Measurements from ENCODE around the gene KIF1B. TPM values are rescaled to one million over a fixed set of nuclear protein-coding genes. Genes with fewer than 3 reads are reported as not detected.

Gene KIF1B
- total and polyA plus RNA-seq, 2 donors (not counting 1 experiment from before 2014, with no cell fraction given) = 3.5 to 16.4 TPM

DNA sequence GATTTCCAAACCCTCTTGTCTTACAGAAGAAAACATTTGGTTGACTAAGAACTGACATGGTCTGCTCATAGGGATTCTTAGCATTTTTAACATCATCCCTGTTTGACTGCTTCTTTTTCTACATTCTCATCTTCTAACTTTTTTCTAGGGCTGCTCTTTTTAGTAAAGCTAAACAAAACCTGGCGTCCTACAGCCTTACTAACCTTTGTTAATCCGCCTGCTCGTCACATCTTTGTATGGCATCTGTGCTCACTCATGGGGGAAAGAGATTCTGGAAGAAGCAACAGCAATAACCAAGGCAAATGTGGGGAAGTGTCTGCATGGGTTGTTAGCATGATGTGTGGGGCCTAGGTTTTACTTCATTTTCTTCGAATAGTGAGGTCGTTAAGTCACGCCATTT, 92.0 kb downstream of the KIF1B start:
- Histone ChIP-seq H3K79me2 (ENCODE audit: control insufficient read depth, insufficient read depth, low read length) (no peaks in the 10 kb centered on the region), H3K9me3 (ENCODE audit: control extremely low read depth in 1 of 3, control insufficient read depth in 2 of 3, insufficient read depth in 1 of 3, low read length in 2 of 3) (no peaks in the 10 kb centered on the region), H3K9ac (ENCODE audit: low read length) (no peak overlapping the region), H4K20me1 (ENCODE audit: control insufficient read depth, insufficient read depth, low read length, poor library complexity, severe bottlenecking) (no peaks in the 10 kb centered on the region), H2AFZ (ENCODE audit: insufficient read depth, low read depth, low read length, poor library complexity, severe bottlenecking) (no peak overlapping the region), H3K27me3 (replicated peaks in 1 of 4; ENCODE audit: control extremely low read depth in 1 of 4, control insufficient read depth in 3 of 4, insufficient read depth in 4 of 4, low read length in 3 of 4) (no peaks in the 10 kb centered on the region), H3K4me3 (ENCODE audit: control extremely low read depth in 1 of 5, extremely low read depth in 1 of 5, insufficient read depth in 1 of 5, low read depth in 2 of 5, low read length in 4 of 5) (no peak overlapping the region), H3K36me3 (replicated peaks in 1 of 2; ENCODE audit: control extremely low read depth in 1 of 2, control insufficient read depth in 1 of 2, extremely low read depth in 1 of 2, insufficient read depth in 2 of 2, low read length in 1 of 2) (peaks cover 0 to 5% of the 10 kb centered on the region in 2 experiments), H3K4me2 (replicated peaks; ENCODE audit: low read depth, low read length, poor library complexity, severe bottlenecking) (no peak overlapping the region), H3K27ac (ENCODE audit: low read length in 2 of 2) (no peak overlapping the region), H3K4me1 (ENCODE audit: control insufficient read depth in 2 of 2, insufficient read depth in 2 of 2, low read length in 2 of 2) (peaks cover 0 to 2% of the 10 kb centered on the region in 2 donors)
- intact Hi-C loops (cut with micrococcal nuclease) = no loop called here
- Mint-ChIP-seq H3K4me1 (peaks cover 3% of the 10 kb centered on the region), H3K9me3 (ENCODE audit: insufficient read depth) (no peaks in the 10 kb centered on the region), H3K27me3 (no peaks in the 10 kb centered on the region), H3K27ac (no peak overlapping the region), H3K4me3 (no peak overlapping the region)
- TF ChIP-seq, protein P1, sequence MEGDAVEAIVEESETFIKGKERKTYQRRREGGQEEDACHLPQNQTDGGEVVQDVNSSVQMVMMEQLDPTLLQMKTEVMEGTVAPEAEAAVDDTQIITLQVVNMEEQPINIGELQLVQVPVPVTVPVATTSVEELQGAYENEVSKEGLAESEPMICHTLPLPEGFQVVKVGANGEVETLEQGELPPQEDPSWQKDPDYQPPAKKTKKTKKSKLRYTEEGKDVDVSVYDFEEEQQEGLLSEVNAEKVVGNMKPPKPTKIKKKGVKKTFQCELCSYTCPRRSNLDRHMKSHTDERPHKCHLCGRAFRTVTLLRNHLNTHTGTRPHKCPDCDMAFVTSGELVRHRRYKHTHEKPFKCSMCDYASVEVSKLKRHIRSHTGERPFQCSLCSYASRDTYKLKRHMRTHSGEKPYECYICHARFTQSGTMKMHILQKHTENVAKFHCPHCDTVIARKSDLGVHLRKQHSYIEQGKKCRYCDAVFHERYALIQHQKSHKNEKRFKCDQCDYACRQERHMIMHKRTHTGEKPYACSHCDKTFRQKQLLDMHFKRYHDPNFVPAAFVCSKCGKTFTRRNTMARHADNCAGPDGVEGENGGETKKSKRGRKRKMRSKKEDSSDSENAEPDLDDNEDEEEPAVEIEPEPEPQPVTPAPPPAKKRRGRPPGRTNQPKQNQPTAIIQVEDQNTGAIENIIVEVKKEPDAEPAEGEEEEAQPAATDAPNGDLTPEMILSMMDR (IDR thresholded peaks at IDR 0.05) = no peak
- no peak for TF ChIP-seq EZH2 (IDR thresholded peaks at IDR 0.05; ENCODE audit: borderline replicate concordance, insufficient read depth, low read depth, low read length, poor library complexity, severe bottlenecking)
- ChIA-PET CTCF (no interaction called here), POLR2A (no interaction called here)
- 100% methylated on average over 3 of the region's 6 CpGs for WGBS (ENCODE audit: insufficient coverage)
- ATAC-seq (ENCODE audit: low read depth) (no peak), DNase-seq (no peak)

DNA sequence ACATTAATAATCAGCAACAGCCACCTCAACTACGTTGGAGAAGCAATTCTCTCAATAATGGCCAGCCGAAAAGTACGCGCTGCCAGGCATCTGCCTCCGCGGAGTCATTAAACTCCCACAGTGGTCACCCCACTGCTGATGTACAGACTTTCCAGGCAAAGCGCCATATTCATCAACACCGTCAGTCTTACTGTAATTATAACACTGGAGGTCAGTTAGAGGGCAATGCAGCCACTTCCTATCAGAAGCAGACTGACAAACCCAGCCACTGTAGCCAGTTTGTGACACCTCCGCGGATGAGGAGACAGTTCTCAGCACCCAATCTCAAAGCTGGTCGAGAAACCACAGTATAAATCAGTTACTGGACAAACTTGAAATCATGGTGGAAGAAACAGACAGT, 93.9 kb downstream of the KIF1B start:
- WGBS (ENCODE audit: insufficient coverage) = 95% methylated on average over 8 of the region's 11 CpGs
- DNase-seq (no peak), ATAC-seq (ENCODE audit: low read depth) (no peak)
- Histone ChIP-seq H3K27me3 (replicated peaks in 1 of 4; ENCODE audit: control extremely low read depth in 1 of 4, control insufficient read depth in 3 of 4, insufficient read depth in 4 of 4, low read length in 3 of 4) (no peaks in the 10 kb centered on the region), H3K4me3 (ENCODE audit: control extremely low read depth in 1 of 5, extremely low read depth in 1 of 5, insufficient read depth in 1 of 5, low read depth in 2 of 5, low read length in 4 of 5) (no peak overlapping the region), H3K9ac (ENCODE audit: low read length) (no peak overlapping the region), H2AFZ (ENCODE audit: insufficient read depth, low read depth, low read length, poor library complexity, severe bottlenecking) (no peak overlapping the region), H4K20me1 (ENCODE audit: control insufficient read depth, insufficient read depth, low read length, poor library complexity, severe bottlenecking) (no peaks in the 10 kb centered on the region), H3K36me3 (replicated peaks in 1 of 2; ENCODE audit: control extremely low read depth in 1 of 2, control insufficient read depth in 1 of 2, extremely low read depth in 1 of 2, insufficient read depth in 2 of 2, low read length in 1 of 2) (no peaks in the 10 kb centered on the region), H3K4me1 (ENCODE audit: control insufficient read depth in 2 of 2, insufficient read depth in 2 of 2, low read length in 2 of 2) (no peaks in the 10 kb centered on the region), H3K4me2 (replicated peaks; ENCODE audit: low read depth, low read length, poor library complexity, severe bottlenecking) (no peak overlapping the region), H3K79me2 (ENCODE audit: control insufficient read depth, insufficient read depth, low read length) (no peaks in the 10 kb centered on the region), H3K9me3 (ENCODE audit: control extremely low read depth in 1 of 3, control insufficient read depth in 2 of 3, insufficient read depth in 1 of 3, low read length in 2 of 3) (no peaks in the 10 kb centered on the region), H3K27ac (ENCODE audit: low read length in 2 of 2) (no peak overlapping the region)
- Mint-ChIP-seq H3K27ac (no peak overlapping the region), H3K27me3 (no peaks in the 10 kb centered on the region), H3K4me1 (peaks cover under 1% of the 10 kb centered on the region), H3K9me3 (ENCODE audit: insufficient read depth) (no peaks in the 10 kb centered on the region), H3K4me3 (no peak overlapping the region)
- intact Hi-C loops (cut with micrococcal nuclease) = no loop called here
- TF ChIP-seq, protein P1 (IDR thresholded peaks at IDR 0.05) = no peak
- TF ChIP-seq EZH2 (IDR thresholded peaks at IDR 0.05; ENCODE audit: borderline replicate concordance, insufficient read depth, low read depth, low read length, poor library complexity, severe bottlenecking) = no peak
- POLR2A ChIA-PET = no interaction called here
- CTCF ChIA-PET = no interaction called here

All from B cell (primary cell).